Endothelial cell of umbilical vein (primary cell): ENCODE results near the gene HAVCR1. TPM values are rescaled to one million over a fixed set of nuclear protein-coding genes. Genes with fewer than 3 reads are reported as not detected.

Source experiments
- BruUV-seq: library from RNA; stranded (reverse); fragments of 400-500 nt; replicated peaks from 2 replicates; lab custom pipeline; 2021; lab: Mats Ljungman, UMichigan
- CTCF ChIA-PET: fragments of 300-600, 350-600 bp; sonication (Branson Sonifier 250); formaldehyde crosslinking; loops from one replicate; lab custom pipeline; 2021; ENCODE audit warnings: antibody characterized with exemption, inconsistent platforms; lab: Charles Lee
- POLR2A ChIA-PET: fragments of 300-600, 350-600 bp; sonication (Branson Sonifier 250); formaldehyde crosslinking; loops from one replicate; lab custom pipeline; 2021; ENCODE audit warnings: antibody characterized with exemption, inconsistent platforms; lab: Charles Lee
- DNase-seq: peaks from one replicate; pipeline ENCODE4 v3.0.0-alpha.2; 2011; ENCODE audit warnings: low read depth, low spot score
- FAIRE-seq: peaks from 2 replicates; lab custom pipeline; 2011; peaks lifted over from hg19 to GRCh38; lab: Jason Lieb, UNC
- H2AFZ ChIP-seq: 2 replicates; pipeline ENCODE4 v1.6.0; 2012; ENCODE audit warnings: low read depth, low read length, control low read depth, inconsistent platforms
- H3K27ac ChIP-seq: 2 replicates; pipeline ENCODE4 v1.5.1; 2011; ENCODE audit warnings: low read depth, mild to moderate bottlenecking, control low read depth, low read length, moderate library complexity; ENCODE audit not compliant: insufficient read depth
- H3K27me3 ChIP-seq, 2 experiments: 2 replicates each; pipeline versions ENCODE4 v1.6.0 to v1.6.1; 2011; ENCODE audit warnings: low read length in 2 of 2, mixed read lengths in 1 of 2; ENCODE audit not compliant: control insufficient read depth in 2 of 2, insufficient read depth in 2 of 2
- H3K36me3 ChIP-seq, 2 experiments: 2 replicates in 1 of 2; 3 replicates in 1 of 2; pipeline ENCODE4 v1.5.1; 2011; ENCODE audit warnings: low read length in 2 of 2, mild to moderate bottlenecking in 1 of 2, moderate library complexity in 1 of 2; ENCODE audit not compliant: control insufficient read depth in 2 of 2, insufficient read depth in 2 of 2; ENCODE audit errors: extremely low read depth in 1 of 2
- H3K4me1 ChIP-seq: 3 replicates; pipeline ENCODE4 v1.5.1; 2011; ENCODE audit warnings: mild to moderate bottlenecking, low read length; ENCODE audit not compliant: control insufficient read depth, insufficient read depth; ENCODE audit errors: extremely low read depth
- H3K4me2 ChIP-seq: 2 replicates; pipeline ENCODE4 v1.6.1; 2011; ENCODE audit warnings: low read length, control low read depth, mixed read lengths; ENCODE audit not compliant: insufficient read depth
- H3K4me3 ChIP-seq, 3 experiments: fragments of 200-600 bp in 1 of 3; sonication (generic), shearing (Covaris generic) in 1 of 3; replicated peaks in 1 of 3; 2 replicates each; pipeline ENCODE4 v1.5.1; 2011 to 2016; ENCODE audit warnings: control low read depth in 3 of 3, low read length in 3 of 3, mild to moderate bottlenecking in 2 of 3, inconsistent platforms in 1 of 3, low read depth in 1 of 3, moderate library complexity in 1 of 3; ENCODE audit not compliant: insufficient read depth in 1 of 3
- H3K79me2 ChIP-seq: 2 replicates; pipeline ENCODE4 v1.6.0; 2012; ENCODE audit warnings: low read length, inconsistent platforms; ENCODE audit not compliant: control insufficient read depth, insufficient read depth
- H3K9ac ChIP-seq: replicated peaks from 2 replicates; pipeline ENCODE3; 2011; ENCODE audit warnings: low read length, control low read depth; ENCODE audit not compliant: insufficient read depth; ENCODE audit errors: extremely low read depth
- H3K9me1 ChIP-seq: replicated peaks from 3 replicates; pipeline ENCODE4 v1.6.0; 2011; ENCODE audit warnings: mild to moderate bottlenecking, low read length; ENCODE audit not compliant: control insufficient read depth, insufficient read depth; ENCODE audit errors: extremely low read depth
- H3K9me3 ChIP-seq: replicated peaks from 2 replicates; pipeline ENCODE4 v1.5.1; 2012; ENCODE audit warnings: low read length, inconsistent platforms; ENCODE audit not compliant: control insufficient read depth, insufficient read depth
- H4K20me1 ChIP-seq: replicated peaks from 2 replicates; pipeline ENCODE3; 2011; ENCODE audit warnings: mild to moderate bottlenecking, low read length; ENCODE audit not compliant: control insufficient read depth, insufficient read depth; ENCODE audit errors: extremely low read depth
- CTCF ChIP-seq, 2 donors: IDR thresholded peaks; 1 replicate in 1 of 2; 2 replicates in 1 of 2; pipeline ENCODE4 v1.5.1; 2011; ENCODE audit warnings: low read length in 2 of 2, mild to moderate bottlenecking in 2 of 2, moderate library complexity in 2 of 2, control low read depth in 1 of 2, inconsistent platforms in 1 of 2, low read depth in 1 of 2; ENCODE audit not compliant: insufficient read depth in 1 of 2; ENCODE audit errors: extremely low read depth in 1 of 2
- EZH2 ChIP-seq: IDR thresholded peaks from 2 replicates; pipeline ENCODE4 v1.6.1; 2012; ENCODE audit warnings: borderline replicate concordance, low read depth, mild to moderate bottlenecking, moderate library complexity, low read length, inconsistent platforms; ENCODE audit not compliant: severe bottlenecking
- FOS ChIP-seq: IDR thresholded peaks from 2 replicates; pipeline ENCODE4 v1.6.1; 2011; ENCODE audit warnings: mild to moderate bottlenecking, low read length, moderate library complexity, borderline replicate concordance; ENCODE audit not compliant: insufficient read depth
- GATA2 ChIP-seq: IDR thresholded peaks from 2 replicates; pipeline ENCODE4 v1.7.0; 2011; ENCODE audit warnings: low read depth, mild to moderate bottlenecking, moderate library complexity, mixed read lengths, low read length; ENCODE audit not compliant: insufficient read length, insufficient read depth
- JUN ChIP-seq: IDR thresholded peaks from 2 replicates; pipeline ENCODE4 v1.6.1; 2011; ENCODE audit warnings: borderline replicate concordance, low read depth; ENCODE audit not compliant: insufficient read length, insufficient read depth
- MAX ChIP-seq: IDR thresholded peaks from 2 replicates; pipeline ENCODE4 v1.6.1; 2011; ENCODE audit not compliant: insufficient read depth, insufficient read length
- MYC ChIP-seq: IDR thresholded peaks from one replicate; pipeline ENCODE4 v1.6.1; 2011; ENCODE audit warnings: mild to moderate bottlenecking, low read depth, low read length
- POLR2A ChIP-seq: IDR thresholded peaks from 2 replicates; pipeline ENCODE4 v1.6.1; 2012; ENCODE audit warnings: low read depth, mild to moderate bottlenecking, control low read depth, low read length
- POLR2AphosphoS5 ChIP-seq: IDR thresholded peaks from 2 replicates; pipeline ENCODE4 v1.6.1; 2012; ENCODE audit warnings: low read depth, mild to moderate bottlenecking, control low read depth, low read length, moderate library complexity; ENCODE audit not compliant: insufficient read depth
- dilution Hi-C: fragments of 300-500 bp; cut with MboI; formaldehyde crosslinking; loops from one replicate; pipeline ENCODE4 v1.15.0; 2019; ENCODE audit warnings: low sequenced_read_pairs; ENCODE audit not compliant: extremely low pct_ligation_motif_present
- intact Hi-C: fragments of 100-400 bp; cut with micrococcal nuclease; formaldehyde crosslinking; loops from one replicate; pipeline ENCODE4 v1.10.0; 2022
- polyA plus RNA-seq, 4 experiments: library from polyadenylated mRNA; depleted of rRNA in 3 of 4; stranded (reverse) in 3 of 4; unstranded in 1 of 4; fragments of >200 nt; gene quantifications; 2 replicates each; pipeline versions ENCODE4 v1.2.1 to v1.2.3, GENCODE V29; 2011 to 2012; ENCODE audit warnings: missing spikeins in 1 of 4
- total RNA-seq: library from RNA; stranded (reverse); gene quantifications from 2 replicates; pipeline ENCODE4 v1.2.3, GENCODE V29; 2021

HAVCR1 gene
- total and polyA plus RNA-seq, 2 donors (not counting 3 experiments of a cell fraction or from before 2014, with no cell fraction given): not detected

- Histone ChIP-seq H3K9ac (no peak overlapping the region), H3K79me2 (no peaks in the 10 kb centered on the region), H3K4me1 (no peaks in the 10 kb centered on the region), H3K4me3 (no peak overlapping the region), H3K9me1 (no peaks in the 10 kb centered on the region), H3K4me2 (no peak overlapping the region), H3K9me3 (no peaks in the 10 kb centered on the region), H3K27ac (no peak overlapping the region), H3K36me3 (no peaks in the 10 kb centered on the region), H4K20me1 (no peaks in the 10 kb centered on the region), H2AFZ (no peak overlapping the region), H3K27me3 (no peaks in the 10 kb centered on the region)
- CTCF ChIA-PET: no interaction called here
- intact Hi-C loops (no loop called here), dilution Hi-C loops (no loop called here)
- FAIRE-seq (no peak), DNase-seq (no peak)
- TF ChIP-seq POLR2AphosphoS5: no peak
- TF ChIP-seq JUN: no peak
- TF ChIP-seq EZH2: no peak
- TF ChIP-seq POLR2A: no peak
- no peak for TF ChIP-seq MAX
- TF ChIP-seq MYC: no peak
- no peak for TF ChIP-seq GATA2
- TF ChIP-seq CTCF (IDR thresholded peaks at IDR 0.05; ENCODE audit: extremely low read depth in 1 of 2, insufficient read depth in 1 of 2, low read depth in 1 of 2, low read length in 2 of 2): no peak
- no peak for TF ChIP-seq FOS
- POLR2A ChIA-PET: no interaction called here
- no TSS peak for BruUV-seq
These were observed 32.0 kb downstream of the HAVCR1 start for GRCh38 chr5:157026789-157027424.
